ENCODE measurements around the gene DLX5.

DNA sequence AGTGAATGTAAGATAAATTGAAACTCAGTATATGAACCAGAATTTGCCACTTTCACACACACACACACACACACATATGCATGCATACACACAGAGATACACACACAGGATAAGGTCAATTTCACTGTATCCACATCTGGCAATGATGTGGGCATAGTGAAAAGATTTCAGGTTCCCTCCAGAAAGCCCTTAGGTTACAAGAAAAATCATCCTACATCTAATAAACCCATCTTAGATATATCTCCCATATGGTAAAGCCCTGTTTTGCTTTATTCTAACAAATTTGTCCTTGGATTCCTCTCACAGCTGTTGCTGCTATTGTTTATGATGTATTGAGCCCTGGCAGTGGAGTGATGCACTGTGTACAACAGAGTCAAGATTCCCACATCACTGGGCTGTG is 47.2 kb downstream of the DLX5 start:
- TF ChIP-seq, protein P1, sequence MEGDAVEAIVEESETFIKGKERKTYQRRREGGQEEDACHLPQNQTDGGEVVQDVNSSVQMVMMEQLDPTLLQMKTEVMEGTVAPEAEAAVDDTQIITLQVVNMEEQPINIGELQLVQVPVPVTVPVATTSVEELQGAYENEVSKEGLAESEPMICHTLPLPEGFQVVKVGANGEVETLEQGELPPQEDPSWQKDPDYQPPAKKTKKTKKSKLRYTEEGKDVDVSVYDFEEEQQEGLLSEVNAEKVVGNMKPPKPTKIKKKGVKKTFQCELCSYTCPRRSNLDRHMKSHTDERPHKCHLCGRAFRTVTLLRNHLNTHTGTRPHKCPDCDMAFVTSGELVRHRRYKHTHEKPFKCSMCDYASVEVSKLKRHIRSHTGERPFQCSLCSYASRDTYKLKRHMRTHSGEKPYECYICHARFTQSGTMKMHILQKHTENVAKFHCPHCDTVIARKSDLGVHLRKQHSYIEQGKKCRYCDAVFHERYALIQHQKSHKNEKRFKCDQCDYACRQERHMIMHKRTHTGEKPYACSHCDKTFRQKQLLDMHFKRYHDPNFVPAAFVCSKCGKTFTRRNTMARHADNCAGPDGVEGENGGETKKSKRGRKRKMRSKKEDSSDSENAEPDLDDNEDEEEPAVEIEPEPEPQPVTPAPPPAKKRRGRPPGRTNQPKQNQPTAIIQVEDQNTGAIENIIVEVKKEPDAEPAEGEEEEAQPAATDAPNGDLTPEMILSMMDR (IDR thresholded peaks at IDR 0.05) = no peak
- TF ChIP-seq POLR2A (IDR thresholded peaks at IDR 0.05) (no peak), POLR2AphosphoS5 (IDR thresholded peaks at IDR 0.05) (no peak)

Measured in transverse colon (tissue), 4 donors.